GM21786 (cell line): ENCODE measurements around the gene AHCY.
"Not testable (repeated sequence)": the region's sequence is repeated elsewhere in the genome, so short reads cannot be mapped to it uniquely, and the experiment has no call there.

ENCODE experiments used
- ATAC-seq: cut with Tn5 transposase; IDR thresholded peaks from one replicate; pipeline ENCODE4 v1.9.1; 2021; ENCODE audit not compliant: unreplicated experiment

Gene AHCY

GRCh38 chr20:34299556-34300255, 3.4 kb downstream of the AHCY start:
- no peak for ATAC-seq

- ATAC-seq = not testable (repeated sequence)
These were observed 4.8 kb downstream of the AHCY start for GRCh38 chr20:34298294-34298784.

GRCh38 chr20:34296468-34296867, 6.7 kb downstream of the AHCY start:
- ATAC-seq = no peak

- no peak for ATAC-seq
These were observed 7.9 kb downstream of the AHCY start for GRCh38 chr20:34295284-34295683.

- ATAC-seq = no peak
These were observed 8.6 kb downstream of the AHCY start for GRCh38 chr20:34294563-34294962.

GRCh38 chr20:34293589-34293988, 9.6 kb downstream of the AHCY start:
- ATAC-seq = no peak

- ATAC-seq = no peak
These were observed 10.0 kb downstream of the AHCY start for GRCh38 chr20:34293119-34293518.

GRCh38 chr20:34292496-34292895, 10.7 kb downstream of the AHCY start:
- ATAC-seq = no peak

GRCh38 chr20:34290471-34290870, 12.7 kb downstream of the AHCY start:
- no peak for ATAC-seq

GRCh38 chr20:34287500-34287899, 15.7 kb downstream of the AHCY start:
- ATAC-seq = not testable (repeated sequence)

GRCh38 chr20:34285450-34285849, 17.7 kb downstream of the AHCY start:
- no peak for ATAC-seq

GRCh38 chr20:34283844-34284243, 19.3 kb downstream of the AHCY start:
- ATAC-seq = no peak

- no peak for ATAC-seq
These were observed 21.1 kb downstream of the AHCY start for GRCh38 chr20:34282041-34282440.

GRCh38 chr20:34281177-34281576, 22.0 kb downstream of the AHCY start:
- ATAC-seq = no peak

- no peak for ATAC-seq
These were observed 28.5 kb downstream of the AHCY start for GRCh38 chr20:34274694-34275093.

GRCh38 chr20:34271956-34272355, 31.2 kb downstream of the AHCY start:
- no peak for ATAC-seq

- ATAC-seq = no peak
These were observed 33.0 kb downstream of the AHCY start for GRCh38 chr20:34269996-34270627.

- ATAC-seq = no peak
These were observed 34.1 kb downstream of the AHCY start for GRCh38 chr20:34268851-34269636.

- ATAC-seq = no peak
These were observed 35.0 kb downstream of the AHCY start for GRCh38 chr20:34268145-34268544.

GRCh38 chr20:34264141-34264540, 39.0 kb downstream of the AHCY start:
- no peak for ATAC-seq

GRCh38 chr20:34263468-34263867, 39.7 kb downstream of the AHCY start:
- ATAC-seq = not testable (repeated sequence)
